ENCODE results near the gene PPTC7.
"Not testable (repeated sequence)": the region's sequence is repeated elsewhere in the genome, so short reads cannot be mapped to it uniquely, and the experiment has no call there.

Gene PPTC7

GRCh38 chr12:110562386-110562785, 20.7 kb downstream of the PPTC7 start:
- ChIA-PET POLR2A (interaction anchor here (0.6 to 0.7 kb wide), 2 partner anchors 19 to 29 kb away, joined by 3 to 5 read pairs; no protein-coding TSS in a partner anchor), CTCF (interaction anchor here (0.7 to 13.5 kb wide), 4 partner anchors 9 to 39 kb away, joined by 3 to 118 read pairs (median 8); no protein-coding TSS in a partner anchor)
- H3K4me3 ChIP-seq (ENCODE audit: control insufficient read depth in 1 of 7, extremely low read depth in 1 of 7, insufficient read depth in 4 of 7, low read depth in 2 of 7, low read length in 6 of 7), result peak overlapping the region in 1 of 7 experiments; percentile 8
- WGBS (ENCODE audit: insufficient coverage), result 56% methylated on average over 5 of the region's 5 CpGs
- peak; percentile 34 to 69 (median 61) for DNase-seq
- not testable (repeated sequence) for H3K36me3 ChIP-seq (ENCODE audit: control insufficient read depth in 4 of 4, insufficient read depth in 4 of 4, low read length in 3 of 4); H3K27me3 ChIP-seq (replicated peaks in 2 of 5; ENCODE audit: control insufficient read depth in 4 of 5, insufficient read depth in 5 of 5, low read length in 4 of 5); H3K27ac ChIP-seq (ENCODE audit: insufficient read depth in 1 of 2, low read depth in 1 of 2, low read length in 2 of 2, poor library complexity in 1 of 2, severe bottlenecking in 2 of 2); H3K9me3 ChIP-seq (ENCODE audit: control extremely low read depth in 1 of 5, control insufficient read depth in 4 of 5, insufficient read depth in 2 of 5, low read depth in 1 of 5, low read length in 4 of 5)
- H3K4me1 ChIP-seq (ENCODE audit: control extremely low read depth in 1 of 4, control insufficient read depth in 4 of 4, insufficient read depth in 4 of 4, low read length in 3 of 4), result peaks cover 7 to 53% (median 25%) of the 10 kb centered on the region in 4 experiments

- H3K4me3 ChIP-seq (ENCODE audit: control insufficient read depth in 1 of 7, extremely low read depth in 1 of 7, insufficient read depth in 4 of 7, low read depth in 2 of 7, low read length in 6 of 7), result no peak overlapping the region
- 99% methylated on average over 10 of the region's 15 CpGs for WGBS (ENCODE audit: insufficient coverage)
- no peak overlapping the region for H3K27ac ChIP-seq (ENCODE audit: insufficient read depth in 1 of 2, low read depth in 1 of 2, low read length in 2 of 2, poor library complexity in 1 of 2, severe bottlenecking in 2 of 2)
- no peaks in the 10 kb centered on the region for H3K27me3 ChIP-seq (replicated peaks in 2 of 5; ENCODE audit: control insufficient read depth in 4 of 5, insufficient read depth in 5 of 5, low read length in 4 of 5)
- CTCF ChIA-PET, result interaction anchor here (0.7 to 13.5 kb wide), 3 partner anchors 8 to 40 kb away, joined by 3 to 118 read pairs (median 11); no protein-coding TSS in a partner anchor
- POLR2A ChIA-PET, result no interaction called here
- peaks cover 0 to 5% (median 0%) of the 10 kb centered on the region in 5 experiments for H3K9me3 ChIP-seq (ENCODE audit: control extremely low read depth in 1 of 5, control insufficient read depth in 4 of 5, insufficient read depth in 2 of 5, low read depth in 1 of 5, low read length in 4 of 5)
- no peak for DNase-seq
- peaks cover 7 to 52% (median 25%) of the 10 kb centered on the region in 4 experiments for H3K4me1 ChIP-seq (ENCODE audit: control extremely low read depth in 1 of 4, control insufficient read depth in 4 of 4, insufficient read depth in 4 of 4, low read length in 3 of 4)
- peaks cover 0 to 2% (median 0%) of the 10 kb centered on the region in 4 experiments for H3K36me3 ChIP-seq (ENCODE audit: control insufficient read depth in 4 of 4, insufficient read depth in 4 of 4, low read length in 3 of 4)
These were observed 21.5 kb downstream of the PPTC7 start for GRCh38 chr12:110561471-110562201.

DNA sequence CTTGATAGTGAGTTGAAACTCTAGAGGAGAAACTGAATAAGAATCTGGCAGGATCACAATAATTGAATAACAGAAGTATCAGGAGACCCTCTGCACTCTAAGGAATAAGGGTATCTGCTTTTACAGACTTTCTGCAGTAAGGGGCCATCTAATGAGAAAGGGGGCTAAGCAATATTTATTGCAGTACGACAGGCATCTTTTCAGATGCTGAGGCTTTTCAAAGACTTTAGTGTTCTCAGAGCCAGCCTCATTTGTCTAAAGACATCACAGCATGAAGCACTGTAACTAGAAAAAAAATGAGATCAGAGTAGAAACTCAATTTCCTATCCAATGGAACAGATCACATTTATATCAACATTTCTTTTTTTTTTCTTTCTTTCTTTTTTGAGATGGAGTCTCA, 22.2 kb downstream of the PPTC7 start:
- Histone ChIP-seq H3K36me3 (ENCODE audit: control insufficient read depth in 4 of 4, insufficient read depth in 4 of 4, low read length in 3 of 4) (peaks cover 0 to 2% (median 0%) of the 10 kb centered on the region in 4 experiments), H3K27me3 (replicated peaks in 2 of 5; ENCODE audit: control insufficient read depth in 4 of 5, insufficient read depth in 5 of 5, low read length in 4 of 5) (no peaks in the 10 kb centered on the region), H3K27ac (ENCODE audit: insufficient read depth in 1 of 2, low read depth in 1 of 2, low read length in 2 of 2, poor library complexity in 1 of 2, severe bottlenecking in 2 of 2) (no peak overlapping the region), H3K9me3 (ENCODE audit: control extremely low read depth in 1 of 5, control insufficient read depth in 4 of 5, insufficient read depth in 2 of 5, low read depth in 1 of 5, low read length in 4 of 5) (peaks cover 0 to 5% (median 0%) of the 10 kb centered on the region in 5 experiments), H3K4me1 (ENCODE audit: control extremely low read depth in 1 of 4, control insufficient read depth in 4 of 4, insufficient read depth in 4 of 4, low read length in 3 of 4) (peaks cover 7 to 47% (median 24%) of the 10 kb centered on the region in 4 experiments), H3K4me3 (ENCODE audit: control insufficient read depth in 1 of 7, extremely low read depth in 1 of 7, insufficient read depth in 4 of 7, low read depth in 2 of 7, low read length in 6 of 7) (no peak overlapping the region)
- no peak for DNase-seq
- ChIA-PET CTCF (interaction anchor here (1.3 to 13.5 kb wide), 4 partner anchors 9 to 144 kb away, joined by 3 to 118 read pairs (median 8); no protein-coding TSS in a partner anchor), POLR2A (no interaction called here)
- no CpG with 5 or more reads among the region's 1 CpG for WGBS (ENCODE audit: insufficient coverage)

- H3K4me1 ChIP-seq (ENCODE audit: control extremely low read depth in 1 of 4, control insufficient read depth in 4 of 4, insufficient read depth in 4 of 4, low read length in 3 of 4), result peaks cover 8 to 50% (median 26%) of the 10 kb centered on the region in 4 experiments
- POLR2A ChIA-PET, result interaction anchor here (0.6 kb wide), 1 partner anchor 14 kb away, joined by 3 read pairs; no protein-coding TSS in a partner anchor
- peaks cover 0 to 5% (median 0%) of the 10 kb centered on the region in 5 experiments for H3K9me3 ChIP-seq (ENCODE audit: control extremely low read depth in 1 of 5, control insufficient read depth in 4 of 5, insufficient read depth in 2 of 5, low read depth in 1 of 5, low read length in 4 of 5)
- no peak for DNase-seq
- no CpG with 5 or more reads among the region's 5 CpGs for WGBS (ENCODE audit: insufficient coverage)
- no peak overlapping the region for H3K27ac ChIP-seq (ENCODE audit: insufficient read depth in 1 of 2, low read depth in 1 of 2, low read length in 2 of 2, poor library complexity in 1 of 2, severe bottlenecking in 2 of 2)
- H3K36me3 ChIP-seq (ENCODE audit: control insufficient read depth in 4 of 4, insufficient read depth in 4 of 4, low read length in 3 of 4), result peaks cover 0 to 2% (median 0%) of the 10 kb centered on the region in 4 experiments
- CTCF ChIA-PET, result interaction anchor here (1.3 to 13.5 kb wide), 5 partner anchors 8 to 145 kb away, joined by 3 to 118 read pairs (median 5); no protein-coding TSS in a partner anchor
- H3K4me3 ChIP-seq (ENCODE audit: control insufficient read depth in 1 of 7, extremely low read depth in 1 of 7, insufficient read depth in 4 of 7, low read depth in 2 of 7, low read length in 6 of 7), result no peak overlapping the region
- H3K27me3 ChIP-seq (replicated peaks in 2 of 5; ENCODE audit: control insufficient read depth in 4 of 5, insufficient read depth in 5 of 5, low read length in 4 of 5), result no peaks in the 10 kb centered on the region
These were observed 23.1 kb downstream of the PPTC7 start for GRCh38 chr12:110560048-110560447.

GRCh38 chr12:110558945-110559344, 24.2 kb downstream of the PPTC7 start:
- POLR2A ChIA-PET; H3K27ac ChIP-seq (ENCODE audit: insufficient read depth in 1 of 2, low read depth in 1 of 2, low read length in 2 of 2, poor library complexity in 1 of 2, severe bottlenecking in 2 of 2); H3K4me3 ChIP-seq (ENCODE audit: control insufficient read depth in 1 of 7, extremely low read depth in 1 of 7, insufficient read depth in 4 of 7, low read depth in 2 of 7, low read length in 6 of 7); H3K27me3 ChIP-seq (replicated peaks in 2 of 5; ENCODE audit: control insufficient read depth in 4 of 5, insufficient read depth in 5 of 5, low read length in 4 of 5); DNase-seq; H3K9me3 ChIP-seq (ENCODE audit: control extremely low read depth in 1 of 5, control insufficient read depth in 4 of 5, insufficient read depth in 2 of 5, low read depth in 1 of 5, low read length in 4 of 5); H3K36me3 ChIP-seq (ENCODE audit: control insufficient read depth in 4 of 4, insufficient read depth in 4 of 4, low read length in 3 of 4): not testable (repeated sequence)
- 100% methylated on average over 1 of the region's 2 CpGs for WGBS (ENCODE audit: insufficient coverage)
- CTCF ChIA-PET, result interaction anchor here (1.1 to 13.5 kb wide), 5 partner anchors 13 to 43 kb away, joined by 3 to 118 read pairs (median 5); no protein-coding TSS in a partner anchor
- peaks cover 8 to 45% (median 22%) of the 10 kb centered on the region in 4 experiments for H3K4me1 ChIP-seq (ENCODE audit: control extremely low read depth in 1 of 4, control insufficient read depth in 4 of 4, insufficient read depth in 4 of 4, low read length in 3 of 4)

DNA sequence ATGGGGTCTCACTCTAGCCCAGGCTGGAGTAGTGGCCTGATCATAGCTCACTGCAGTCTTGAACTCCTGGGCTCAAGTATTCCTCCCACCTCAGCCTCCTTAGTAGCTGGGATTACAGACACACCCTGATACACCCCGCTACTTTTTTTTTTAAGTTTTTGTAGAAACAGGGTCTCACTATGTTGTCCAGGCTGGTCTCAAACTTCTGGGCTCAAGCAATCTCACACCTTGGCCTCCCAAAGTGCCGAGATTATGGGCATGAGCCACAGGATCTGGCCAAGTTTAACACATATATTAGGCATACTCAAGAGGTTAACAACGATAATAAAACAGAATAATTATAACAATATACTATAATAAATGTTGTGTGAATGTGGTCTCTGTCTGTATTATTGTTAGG, 25.8 kb downstream of the PPTC7 start:
- CTCF ChIA-PET, result interaction anchor here (0.8 to 13.5 kb wide), 3 partner anchors 8 to 44 kb away, joined by 3 to 118 read pairs (median 5); no protein-coding TSS in a partner anchor
- Histone ChIP-seq H3K9me3 (ENCODE audit: control extremely low read depth in 1 of 5, control insufficient read depth in 4 of 5, insufficient read depth in 2 of 5, low read depth in 1 of 5, low read length in 4 of 5) (peaks cover 0 to 5% (median 0%) of the 10 kb centered on the region in 5 experiments), H3K27ac (ENCODE audit: insufficient read depth in 1 of 2, low read depth in 1 of 2, low read length in 2 of 2, poor library complexity in 1 of 2, severe bottlenecking in 2 of 2) (no peak overlapping the region), H3K36me3 (ENCODE audit: control insufficient read depth in 4 of 4, insufficient read depth in 4 of 4, low read length in 3 of 4) (peaks cover 0 to 3% (median 2%) of the 10 kb centered on the region in 4 experiments), H3K4me3 (ENCODE audit: control insufficient read depth in 1 of 7, extremely low read depth in 1 of 7, insufficient read depth in 4 of 7, low read depth in 2 of 7, low read length in 6 of 7) (no peak overlapping the region), H3K4me1 (ENCODE audit: control extremely low read depth in 1 of 4, control insufficient read depth in 4 of 4, insufficient read depth in 4 of 4, low read length in 3 of 4) (peaks cover 7 to 28% (median 17%) of the 10 kb centered on the region in 4 experiments), H3K27me3 (replicated peaks in 2 of 5; ENCODE audit: control insufficient read depth in 4 of 5, insufficient read depth in 5 of 5, low read length in 4 of 5) (no peaks in the 10 kb centered on the region)
- 100% methylated on average over 1 of the region's 3 CpGs for WGBS (ENCODE audit: insufficient coverage)
- no peak for DNase-seq
- POLR2A ChIA-PET, result no interaction called here
